Measurements from ENCODE around the gene ABCA7. TPM values are rescaled to one million over a fixed set of nuclear protein-coding genes. Genes with fewer than 3 reads are reported as not detected.

The ABCA7 gene
- total and polyA plus RNA-seq, 9 donors: 1.4 to 10.5 (median 2.5) TPM

DNA sequence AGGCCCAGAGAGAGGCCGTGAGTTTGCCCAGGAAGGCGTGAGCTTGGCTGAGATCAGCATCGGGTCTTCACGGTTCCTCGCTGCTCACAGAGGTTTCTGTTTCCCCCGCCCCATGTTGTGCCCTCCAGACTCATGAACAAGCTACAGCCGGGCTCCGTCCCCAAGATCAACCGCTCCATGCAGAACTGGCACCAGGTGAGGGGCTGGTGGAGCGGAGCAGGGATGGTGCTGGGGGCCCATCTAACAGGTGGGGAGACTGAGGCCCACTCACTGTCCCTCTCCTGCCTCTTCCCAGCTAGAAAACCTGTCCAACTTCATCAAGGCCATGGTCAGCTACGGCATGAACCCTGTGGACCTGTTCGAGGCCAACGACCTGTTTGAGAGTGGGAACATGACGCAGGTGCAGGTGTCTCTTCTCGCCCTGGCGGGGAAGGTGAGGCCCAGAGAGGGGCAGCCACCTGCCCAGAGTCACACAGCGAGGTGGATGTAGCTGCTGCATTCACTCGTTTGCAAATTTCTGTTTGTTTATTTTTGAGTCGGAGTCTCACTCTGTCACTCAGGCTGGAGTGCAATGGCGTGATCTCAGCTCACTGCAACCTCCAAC lies 7.5 kb upstream of the ABCA7 start:
- TF ChIP-seq EP300 (IDR thresholded peaks at IDR 0.05) (no peak), POLR2A (IDR thresholded peaks at IDR 0.05) (no peak)
- TF ChIP-seq, protein P1, sequence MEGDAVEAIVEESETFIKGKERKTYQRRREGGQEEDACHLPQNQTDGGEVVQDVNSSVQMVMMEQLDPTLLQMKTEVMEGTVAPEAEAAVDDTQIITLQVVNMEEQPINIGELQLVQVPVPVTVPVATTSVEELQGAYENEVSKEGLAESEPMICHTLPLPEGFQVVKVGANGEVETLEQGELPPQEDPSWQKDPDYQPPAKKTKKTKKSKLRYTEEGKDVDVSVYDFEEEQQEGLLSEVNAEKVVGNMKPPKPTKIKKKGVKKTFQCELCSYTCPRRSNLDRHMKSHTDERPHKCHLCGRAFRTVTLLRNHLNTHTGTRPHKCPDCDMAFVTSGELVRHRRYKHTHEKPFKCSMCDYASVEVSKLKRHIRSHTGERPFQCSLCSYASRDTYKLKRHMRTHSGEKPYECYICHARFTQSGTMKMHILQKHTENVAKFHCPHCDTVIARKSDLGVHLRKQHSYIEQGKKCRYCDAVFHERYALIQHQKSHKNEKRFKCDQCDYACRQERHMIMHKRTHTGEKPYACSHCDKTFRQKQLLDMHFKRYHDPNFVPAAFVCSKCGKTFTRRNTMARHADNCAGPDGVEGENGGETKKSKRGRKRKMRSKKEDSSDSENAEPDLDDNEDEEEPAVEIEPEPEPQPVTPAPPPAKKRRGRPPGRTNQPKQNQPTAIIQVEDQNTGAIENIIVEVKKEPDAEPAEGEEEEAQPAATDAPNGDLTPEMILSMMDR (IDR thresholded peaks at IDR 0.05): no peak
- 84 to 85% (median 84%) methylated on average over 20 of the region's 20 CpGs for WGBS, 3 donors
- DNase-seq: no peak
- no peaks in the 10 kb centered on the region for H3K36me3 ChIP-seq
- intact Hi-C loops (cut with DNase I): no loop called here
- no peaks in the 10 kb centered on the region for H3K27me3 ChIP-seq
- H3K4me3 ChIP-seq: no peak overlapping the region
- no peaks in the 10 kb centered on the region for H3K9me3 ChIP-seq
- H3K27ac ChIP-seq: no peak overlapping the region
- H3K4me1 ChIP-seq (ENCODE audit: insufficient read depth): peaks cover 4% of the 10 kb centered on the region

DNA sequence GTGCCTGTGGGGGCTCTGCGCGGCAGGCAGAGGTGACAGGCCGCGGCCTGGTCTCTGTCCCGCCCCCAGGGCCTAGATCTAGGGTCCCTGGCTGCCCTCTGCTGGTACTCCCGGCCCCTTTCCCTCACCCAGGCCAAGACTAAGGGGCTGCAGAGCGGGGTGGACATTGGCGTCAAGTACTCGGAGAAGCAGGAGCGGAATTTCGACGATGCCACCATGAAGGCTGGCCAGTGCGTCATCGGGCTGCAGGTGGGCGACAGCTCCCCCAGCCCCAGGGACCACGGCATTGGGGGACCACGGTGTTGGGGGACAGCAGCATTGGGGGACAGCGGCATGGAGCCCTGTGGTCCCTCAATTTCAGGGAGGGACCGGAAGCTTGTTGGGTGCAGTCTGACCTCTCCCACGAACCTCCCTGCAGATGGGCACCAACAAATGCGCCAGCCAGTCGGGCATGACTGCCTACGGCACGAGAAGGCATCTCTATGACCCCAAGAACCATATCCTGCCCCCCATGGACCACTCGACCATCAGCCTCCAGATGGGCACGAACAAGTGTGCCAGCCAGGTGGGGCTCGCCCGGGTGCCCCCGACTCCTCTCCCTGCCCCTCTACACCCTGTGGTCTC lies 3.8 kb upstream of the ABCA7 start:
- H3K9me3 ChIP-seq: no peaks in the 10 kb centered on the region
- no peak overlapping the region for H3K27ac ChIP-seq
- H3K36me3 ChIP-seq: no peaks in the 10 kb centered on the region
- DNase-seq: no peak
- TF ChIP-seq, protein P1 (IDR thresholded peaks at IDR 0.05): no peak
- no peak for TF ChIP-seq POLR2A (IDR thresholded peaks at IDR 0.05)
- TF ChIP-seq EP300 (IDR thresholded peaks at IDR 0.05): no peak
- H3K27me3 ChIP-seq: no peaks in the 10 kb centered on the region
- intact Hi-C loops (cut with DNase I): no loop called here
- H3K4me3 ChIP-seq: no peak overlapping the region
- WGBS, 3 donors: 84 to 90% (median 86%) methylated on average over 29 of the region's 29 CpGs
- H3K4me1 ChIP-seq (ENCODE audit: insufficient read depth): peaks cover 9% of the 10 kb centered on the region

DNA sequence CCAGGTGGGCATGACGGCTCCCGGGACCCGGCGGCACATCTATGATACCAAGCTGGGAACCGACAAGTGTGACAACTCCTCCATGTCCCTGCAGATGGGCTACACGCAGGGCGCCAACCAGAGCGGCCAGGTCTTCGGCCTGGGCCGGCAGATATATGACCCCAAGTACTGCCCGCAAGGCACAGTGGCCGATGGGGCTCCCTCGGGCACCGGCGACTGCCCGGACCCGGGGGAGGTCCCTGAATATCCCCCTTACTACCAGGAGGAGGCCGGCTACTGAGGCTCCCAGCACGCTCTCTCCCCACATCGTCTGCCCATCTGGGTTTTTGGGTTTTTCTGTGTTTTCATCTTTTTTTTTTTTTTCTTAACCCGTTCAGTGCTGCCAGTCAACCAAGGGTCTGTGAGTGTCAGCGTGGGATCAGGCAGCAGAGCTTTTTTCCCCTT lies 2.3 kb upstream of the ABCA7 start:
- H3K4me1 ChIP-seq (ENCODE audit: insufficient read depth): peaks cover 13% of the 10 kb centered on the region
- H3K36me3 ChIP-seq: no peaks in the 10 kb centered on the region
- no peak overlapping the region for H3K27ac ChIP-seq
- H3K9me3 ChIP-seq: no peaks in the 10 kb centered on the region
- 67 to 80% (median 71%) methylated on average over 22 of the region's 22 CpGs for WGBS, 3 donors
- H3K4me3 ChIP-seq: no peak overlapping the region
- intact Hi-C loops (cut with DNase I): no loop called here
- no peak for TF ChIP-seq EP300 (IDR thresholded peaks at IDR 0.05)
- TF ChIP-seq, protein P1 (IDR thresholded peaks at IDR 0.05): no peak
- TF ChIP-seq POLR2A (IDR thresholded peaks at IDR 0.05): no peak
- no peak for DNase-seq
- peaks cover 5% of the 10 kb centered on the region for H3K27me3 ChIP-seq

DNA sequence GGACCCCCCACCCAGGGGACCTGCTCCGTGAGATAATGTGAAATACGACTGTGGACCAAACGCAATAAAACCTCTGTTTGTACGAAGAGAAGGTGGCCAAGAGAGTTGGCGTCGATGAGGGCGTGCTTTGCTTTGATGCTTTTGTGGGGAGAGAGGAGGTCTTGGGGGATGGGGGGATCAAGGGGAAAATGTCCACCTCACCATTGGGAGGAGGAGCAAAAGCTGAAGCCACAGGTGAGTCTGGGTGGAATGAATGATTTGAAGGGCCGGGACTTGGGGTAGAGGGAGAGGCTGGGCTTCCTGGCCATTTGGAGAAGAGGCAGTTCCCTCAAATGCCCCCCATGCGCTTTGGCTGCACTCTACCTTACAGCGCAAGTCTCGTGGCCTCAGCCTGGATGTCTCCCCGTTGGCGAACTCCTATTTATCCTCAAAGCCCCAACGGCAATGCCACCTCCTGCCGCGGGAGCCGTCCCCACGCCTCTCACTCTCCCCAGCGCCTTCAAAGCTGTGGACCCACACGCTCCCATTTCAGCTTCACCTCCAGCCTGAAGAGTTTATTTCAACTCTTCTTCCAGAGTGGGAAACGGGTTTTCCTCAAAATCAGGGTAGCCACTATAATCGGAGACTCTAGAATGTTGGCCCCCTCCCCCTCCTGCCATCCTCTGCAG lies 795 bp upstream of the ABCA7 start:
- intact Hi-C loops (cut with DNase I): no loop called here
- no peak for DNase-seq
- Histone ChIP-seq H3K27me3 (peaks cover 5% of the 10 kb centered on the region), H3K4me1 (ENCODE audit: insufficient read depth) (peaks cover 13% of the 10 kb centered on the region), H3K9me3 (no peaks in the 10 kb centered on the region), H3K36me3 (no peaks in the 10 kb centered on the region), H3K27ac (no peak overlapping the region), H3K4me3 (no peak overlapping the region)
- WGBS, 3 donors: 47 to 52% (median 51%) methylated on average over 22 of the region's 22 CpGs
- TF ChIP-seq POLR2A (IDR thresholded peaks at IDR 0.05) (no peak), EP300 (IDR thresholded peaks at IDR 0.05) (no peak)
- TF ChIP-seq, protein P1 (IDR thresholded peaks at IDR 0.05): no peak
